ENCODE measurements around the gene CBFB.

- TF ChIP-seq POLR2A (IDR thresholded peaks at IDR 0.05) (no peak), POLR2AphosphoS5 (IDR thresholded peaks at IDR 0.05) (no peak)
These were observed 58.9 kb downstream of the CBFB start for GRCh38 chr16:67087803-67088202.
